GM12878 (cell line): ENCODE results near the gene NAA15. TPM values are rescaled to one million over a fixed set of nuclear protein-coding genes. Genes with fewer than 3 reads are reported as not detected.
"Not testable (repeated sequence)": the region's sequence is repeated elsewhere in the genome, so short reads cannot be mapped to it uniquely, and the experiment has no call there.

Source experiments
- ATAC-seq: fragments of 200-7000 bp; cut with Tn5 transposase; 3 replicates; pipeline ENCODE4 v1.9.1; 2020; ENCODE audit warnings: mild to moderate bottlenecking, moderate library complexity
- BruUV-seq: library from RNA; stranded (reverse); fragments of 400-500 nt; replicated peaks from 2 replicates; lab custom pipeline; 2021; lab: Mats Ljungman, UMichigan
- CTCF ChIA-PET: fragments of 300-600 bp; sonication (Branson Sonifier 250); formaldehyde crosslinking; extraction: SDS; loops from one replicate; lab custom pipeline; 2021; ENCODE audit warnings: inconsistent platforms; lab: Yijun Ruan, JAX
- POLR2A ChIA-PET: fragments of 350-600 bp; formaldehyde crosslinking; extraction: SDS; loops from one replicate; lab custom pipeline; 2021; ENCODE audit warnings: inconsistent platforms; lab: Charles Lee
- RAD21 ChIA-PET: fragments of 300-600 bp; sonication (Branson Sonifier 250); formaldehyde crosslinking; loops from one replicate; lab custom pipeline; 2023; ENCODE audit warnings: antibody characterized with exemption; ENCODE audit not compliant: unreplicated experiment; lab: Charles Lee
- SMC1A ChIA-PET: fragments of 300-600 bp; sonication (Branson Sonifier 250); formaldehyde crosslinking; loops from one replicate; lab custom pipeline; 2023; ENCODE audit not compliant: unreplicated experiment, uncharacterized antibody; lab: Charles Lee
- DNase-seq: peaks from one replicate; pipeline ENCODE4 v3.0.0-alpha.2; 2011; ENCODE audit warnings: low read depth, low spot score
- FAIRE-seq: peaks from 3 replicates; lab custom pipeline; 2011; peaks lifted over from hg19 to GRCh38; lab: Jason Lieb, UNC
- H2AFZ ChIP-seq: 2 replicates; pipeline ENCODE4 v1.6.0; 2011; ENCODE audit warnings: low read depth, low read length, control low read depth; ENCODE audit not compliant: control insufficient read depth
- H3K27ac ChIP-seq: 2 replicates; pipeline ENCODE4 v1.5.1; 2011; ENCODE audit warnings: control low read depth; ENCODE audit not compliant: control insufficient read depth, insufficient read depth
- H3K27me3 ChIP-seq, 2 experiments: replicated peaks in 1 of 2; 2 replicates each; pipeline versions ENCODE4 v1.6.0 to v1.6.1; 2011; ENCODE audit warnings: low read length in 1 of 2; ENCODE audit not compliant: control insufficient read depth in 2 of 2, insufficient read depth in 2 of 2
- H3K36me3 ChIP-seq, 2 experiments: 2 replicates each; pipeline ENCODE4 v1.5.1; 2011; ENCODE audit warnings: low read length in 1 of 2; ENCODE audit not compliant: control insufficient read depth in 2 of 2, insufficient read depth in 2 of 2
- H3K4me1 ChIP-seq: 2 replicates; pipeline ENCODE4 v1.6.1; 2011; ENCODE audit warnings: mild to moderate bottlenecking, low read length, moderate library complexity, mixed read lengths; ENCODE audit not compliant: control insufficient read depth, insufficient read depth
- H3K4me2 ChIP-seq: 2 replicates; pipeline ENCODE4 v1.6.0; 2011; ENCODE audit warnings: control low read depth; ENCODE audit not compliant: control insufficient read depth, insufficient read depth
- H3K4me3 ChIP-seq: fragments of 200-600 bp; sonication (generic); 2 replicates; pipeline ENCODE4 v1.5.1; 2016
- H3K79me2 ChIP-seq: 2 replicates; pipeline ENCODE4 v1.6.0; 2011; ENCODE audit warnings: low read length; ENCODE audit not compliant: control insufficient read depth, insufficient read depth
- H3K9ac ChIP-seq: 2 replicates; pipeline ENCODE4 v1.8.0; 2011; ENCODE audit warnings: low read length, control low read depth, mixed read lengths; ENCODE audit not compliant: control insufficient read depth, insufficient read depth
- H3K9me3 ChIP-seq: replicated peaks from 3 replicates; pipeline ENCODE4 v1.5.1; 2011; ENCODE audit warnings: mild to moderate bottlenecking, low read length; ENCODE audit not compliant: control insufficient read depth, insufficient read depth
- H4K20me1 ChIP-seq: 2 replicates; pipeline ENCODE4 v1.6.0; 2011; ENCODE audit not compliant: control insufficient read depth, insufficient read depth
- CEBPB ChIP-seq, 2 experiments: fragments of 150-350 bp in 1 of 2; IDR thresholded peaks; 2 replicates each; pipeline ENCODE4 v1.6.1; 2012 to 2014; ENCODE audit warnings: low read depth in 2 of 2, low read length in 2 of 2, borderline replicate concordance in 1 of 2, inconsistent platforms in 1 of 2
- EGR1 ChIP-seq, 2 experiments: IDR thresholded peaks; 1 replicate in 1 of 2; 2 replicates in 1 of 2; pipeline ENCODE4 v1.6.1; 2011 to 2012; ENCODE audit warnings: low read depth in 2 of 2, low read length in 2 of 2, borderline replicate concordance in 1 of 2, mild to moderate bottlenecking in 1 of 2, moderate library complexity in 1 of 2
- HCFC1 ChIP-seq: fragments of 150-350 bp; IDR thresholded peaks from 2 replicates; pipeline ENCODE4 v1.6.1; 2014; ENCODE audit warnings: low read length
- MEF2B ChIP-seq: fragments of 450-650 bp; IDR thresholded peaks from 2 replicates; pipeline ENCODE4 v1.6.1; 2018; ENCODE audit warnings: mild to moderate bottlenecking, moderate library complexity; ENCODE audit not compliant: partially characterized antibody, poor library complexity, severe bottlenecking
- MXI1 ChIP-seq: fragments of 150-350 bp; IDR thresholded peaks from 2 replicates; pipeline ENCODE4 v1.6.1; 2011; ENCODE audit warnings: low read depth, mild to moderate bottlenecking, inconsistent platforms, low read length, improper control_type of control experiment
- MYC ChIP-seq: IDR thresholded peaks from 2 replicates; pipeline ENCODE4 v1.6.1; 2011; ENCODE audit warnings: mild to moderate bottlenecking, low read length, moderate library complexity, inconsistent platforms; ENCODE audit not compliant: insufficient read depth, insufficient replicate concordance, insufficient read length, severe bottlenecking
- NR2F1 ChIP-seq: fragments of 450-650 bp; conservative IDR thresholded peaks from 2 replicates; pipeline ENCODE4 v1.6.1; 2017; ENCODE audit warnings: mild to moderate bottlenecking
- RB1 ChIP-seq: fragments of 450-650 bp; formaldehyde crosslinking; IDR thresholded peaks from 2 replicates; pipeline ENCODE4 v1.6.1; 2017; ENCODE audit warnings: mild to moderate bottlenecking, borderline replicate concordance
- RUNX3 ChIP-seq: IDR thresholded peaks from 2 replicates; pipeline ENCODE4 v1.6.1; 2012; ENCODE audit warnings: low read length, inconsistent platforms
- SMAD1 ChIP-seq: fragments of 450-650 bp; IDR thresholded peaks from 2 replicates; pipeline ENCODE4 v1.6.1; 2018; ENCODE audit warnings: mild to moderate bottlenecking, low read depth; ENCODE audit not compliant: partially characterized antibody
- TCF3 ChIP-seq: IDR thresholded peaks from 2 replicates; pipeline ENCODE4 v1.6.1; 2012; ENCODE audit warnings: low read depth, mild to moderate bottlenecking, low read length, borderline replicate concordance; ENCODE audit not compliant: insufficient read depth
- YY1 ChIP-seq: IDR thresholded peaks from 2 replicates; pipeline ENCODE4 v1.6.1; 2011; ENCODE audit warnings: low read depth, mild to moderate bottlenecking, low read length
- ZNF274 ChIP-seq: IDR thresholded peaks from one replicate; pipeline ENCODE4 v1.8.0; 2011; ENCODE audit not compliant: insufficient read length, insufficient read depth
- WGBS: methylation state at CpG from one replicate; pipeline ENCODE4 v1.1.6; 2016; ENCODE audit warnings: low lambda C conversion rate; ENCODE audit not compliant: insufficient replicate concordance, insufficient coverage; ENCODE audit errors: missing lambda C conversion rate; 5-methylcytosine and 5-hydroxymethylcytosine counted together
- in situ Hi-C: fragments of 300-500 bp; cut with MboI; formaldehyde crosslinking; loops from 9 replicates; pipeline ENCODE4 v1.14.3; 2018; ENCODE audit warnings: mixed read lengths
- intact Hi-C: fragments of 100-400 bp; cut with micrococcal nuclease; formaldehyde crosslinking; loops from one replicate; pipeline ENCODE4 v1.14.2; 2022; ENCODE audit not compliant: unreplicated experiment
- polyA plus RNA-seq, 11 experiments: library from polyadenylated mRNA; depleted of rRNA in 4 of 11; unstranded in 6 of 11; stranded (reverse) in 5 of 11; fragments of >200 nt; fragmentation: Nextera tagmentation in 4 of 11; fragmentation: Illumina TruSeq in 1 of 11; extraction: Ambion mirVana in 4 of 11; extraction: Trizol in 1 of 11; gene quantifications; 1 replicate in 1 of 11; 2 replicates in 10 of 11; pipeline versions ENCODE4 v1.2.1 to v1.2.3, GENCODE V29; 2011 to 2016; ENCODE audit warnings: inconsistent platforms in 2 of 11, missing spikeins in 2 of 11, low read depth in 1 of 11
- total RNA-seq, 4 experiments: library from RNA; depleted of rRNA in 3 of 4; stranded (reverse); fragments of >200 nt in 3 of 4; fragmentation: Illumina TruSeq in 1 of 4; extraction: Trizol in 1 of 4; gene quantifications; 2 replicates each; pipeline versions ENCODE4 v1.2.1 to v1.2.3, GENCODE V29; 2013 to 2021
- TF ChIP-seq, protein P1 (sequence below): IDR thresholded peaks from 2 replicates; pipeline ENCODE4 v1.6.1; 2011; ENCODE audit warnings: low read depth, low read length, improper control_type of control experiment, borderline replicate concordance
- TF ChIP-seq, protein P2 (sequence below): IDR thresholded peaks from 2 replicates; pipeline ENCODE4 v1.6.1; 2012; ENCODE audit warnings: low read depth, low read length, improper control_type of control experiment

NAA15 gene
- total and polyA plus RNA-seq, 10 of the 15 experiments (the other 5 are each of a cell fraction or from before 2014, with no cell fraction given), result 24.3 to 93.1 (median 51.9) TPM

DNA sequence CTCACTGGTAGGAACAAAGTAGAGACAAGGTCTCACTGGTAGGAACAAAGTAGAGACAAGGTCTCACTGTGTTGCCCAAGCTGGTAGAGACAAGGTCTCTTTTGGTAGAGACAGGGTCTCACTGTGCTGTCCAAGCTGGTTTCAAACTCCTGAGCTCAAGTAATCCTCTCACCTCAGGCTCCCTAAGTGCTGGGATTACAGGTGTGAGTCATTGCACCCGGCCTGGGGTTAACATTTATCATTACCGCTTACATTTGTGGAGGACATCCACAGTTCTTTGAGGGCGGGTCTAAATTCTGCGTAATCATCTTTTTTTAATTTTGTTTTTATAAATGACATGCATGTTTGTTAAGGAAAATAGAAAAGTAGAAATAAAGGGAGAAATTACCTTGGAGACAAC is 164.6 kb downstream of the NAA15 start:
- no peak overlapping the region for H3K4me2 ChIP-seq
- peaks cover 1% of the 10 kb centered on the region; the same call in 1 of the 2 replicates for H3K4me1 ChIP-seq
- FAIRE-seq, result no peak
- no peaks in the 10 kb centered on the region for H4K20me1 ChIP-seq
- DNase-seq, result no peak
- H3K27me3 ChIP-seq, result no peaks in the 10 kb centered on the region
- no peak overlapping the region for H3K27ac ChIP-seq
- H3K9me3 ChIP-seq, result peaks cover 11% of the 10 kb centered on the region; the same call in 2 of the 3 replicates
- ChIA-PET SMC1A (interaction anchor here (0.8 to 1.3 kb wide), 2 partner anchors 9 to 10 kb away, joined by 3 to 4 read pairs; no protein-coding TSS in a partner anchor), POLR2A (interaction anchor here (1.0 kb wide), 1 partner anchor 9 kb away, joined by 5 read pairs; no protein-coding TSS in a partner anchor), RAD21 (no interaction called here), CTCF (interaction anchor here (0.6 to 0.9 kb wide), 3 partner anchors 17 to 44 kb away, joined by 3 to 5 read pairs (median 3); no protein-coding TSS in a partner anchor)
- TF ChIP-seq CEBPB (IDR thresholded peaks at IDR 0.05; ENCODE audit: borderline replicate concordance in 1 of 2, low read depth in 2 of 2, low read length in 2 of 2) (no peak), MXI1 (no peak), MEF2B (no peak), ZNF274 (no peak), MYC (no peak), HCFC1 (no peak), EGR1 (IDR thresholded peaks at IDR 0.05; ENCODE audit: borderline replicate concordance in 1 of 2, low read depth in 2 of 2, low read length in 2 of 2) (no peak), NR2F1 (no peak), TCF3 (no peak), SMAD1 (no peak), YY1 (no peak), RUNX3 (no peak), RB1 (no peak)
- TF ChIP-seq, protein P1, sequence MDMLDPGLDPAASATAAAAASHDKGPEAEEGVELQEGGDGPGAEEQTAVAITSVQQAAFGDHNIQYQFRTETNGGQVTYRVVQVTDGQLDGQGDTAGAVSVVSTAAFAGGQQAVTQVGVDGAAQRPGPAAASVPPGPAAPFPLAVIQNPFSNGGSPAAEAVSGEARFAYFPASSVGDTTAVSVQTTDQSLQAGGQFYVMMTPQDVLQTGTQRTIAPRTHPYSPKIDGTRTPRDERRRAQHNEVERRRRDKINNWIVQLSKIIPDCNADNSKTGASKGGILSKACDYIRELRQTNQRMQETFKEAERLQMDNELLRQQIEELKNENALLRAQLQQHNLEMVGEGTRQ, result no peak
- TF ChIP-seq, protein P2, sequence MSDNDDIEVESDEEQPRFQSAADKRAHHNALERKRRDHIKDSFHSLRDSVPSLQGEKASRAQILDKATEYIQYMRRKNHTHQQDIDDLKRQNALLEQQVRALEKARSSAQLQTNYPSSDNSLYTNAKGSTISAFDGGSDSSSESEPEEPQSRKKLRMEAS, result no peak
- ATAC-seq, result no peak
- H3K36me3 ChIP-seq, result peaks cover 0 to 2% of the 10 kb centered on the region in 2 experiments; a peak in 1 of 4 replicates
- BruUV-seq, result no TSS peak
- H3K79me2 ChIP-seq, result peaks cover 5% of the 10 kb centered on the region
- no peak overlapping the region for H3K9ac ChIP-seq
- 66% methylated on average over 4 of the region's 4 CpGs for WGBS
- H3K4me3 ChIP-seq, result no peak overlapping the region
- H2AFZ ChIP-seq, result no peak overlapping the region
- in situ Hi-C loops, result no loop called here
- intact Hi-C loops, result no loop called here

DNA sequence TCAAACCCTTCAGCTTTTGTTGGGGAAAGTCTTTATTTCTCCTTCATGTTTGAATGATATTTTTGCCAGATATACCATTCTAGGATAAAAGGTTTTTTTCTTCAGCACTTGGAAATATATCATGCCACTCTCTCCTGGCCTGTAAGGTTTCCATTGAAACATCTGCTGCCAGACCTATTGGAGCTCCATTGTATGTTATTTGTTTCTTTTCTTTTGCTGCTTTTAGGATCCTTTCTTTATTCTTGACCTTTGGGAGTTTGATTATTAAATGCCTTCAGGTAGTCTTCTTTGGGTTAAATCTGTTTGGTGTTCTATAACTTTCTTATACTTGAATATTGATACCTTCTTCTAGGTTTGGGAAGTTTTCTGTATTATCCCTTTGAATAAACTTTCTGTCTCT is 167.5 kb downstream of the NAA15 start:
- CTCF ChIA-PET, H3K27ac ChIP-seq, H3K79me2 ChIP-seq, H3K9ac ChIP-seq, H3K4me2 ChIP-seq, BruUV-seq, FAIRE-seq, DNase-seq, H3K36me3 ChIP-seq, H4K20me1 ChIP-seq, H3K27me3 ChIP-seq, H3K4me3 ChIP-seq, in situ Hi-C loops, H2AFZ ChIP-seq, ATAC-seq, POLR2A ChIA-PET, RAD21 ChIA-PET, intact Hi-C loops, H3K4me1 ChIP-seq: not testable (repeated sequence)
- SMC1A ChIA-PET, result interaction anchor here (0.6 to 1.1 kb wide), 3 partner anchors 15 to 99 kb away, joined by 3 to 4 read pairs (median 3); no protein-coding TSS in a partner anchor
- H3K9me3 ChIP-seq, result peaks cover 11% of the 10 kb centered on the region
